ENCODE data around the gene IL11RA.

- no peak for TF ChIP-seq GATA2 (IDR thresholded peaks at IDR 0.05; ENCODE audit: low read depth, low read length)
- TF ChIP-seq GATA3 (IDR thresholded peaks at IDR 0.05; ENCODE audit: low read depth, low read length): no peak
Observed at GRCh38 chr9:34633851-34634550, 18.0 kb upstream of the IL11RA start.
